CD14-positive monocyte (primary cell): Measurements from ENCODE around the gene PIEZO2. TPM values are rescaled to one million over a fixed set of nuclear protein-coding genes. Genes with fewer than 3 reads are reported as not detected.

Source experiments
- DNase-seq, 3 donors: peaks; one replicate each; pipeline ENCODE4 v3.0.0-alpha.2; 2011 to 2022
- H2AFZ ChIP-seq: 2 replicates; pipeline ENCODE4 v1.6.0; 2012; ENCODE audit warnings: mild to moderate bottlenecking, low read depth, low read length, inconsistent platforms; ENCODE audit not compliant: insufficient read depth, poor library complexity, severe bottlenecking
- H3K27ac ChIP-seq, 2 donors: 1 replicate in 1 of 2; 2 replicates in 1 of 2; pipeline ENCODE4 v1.5.1; 2012 to 2013; ENCODE audit warnings: low read length in 2 of 2, control low read depth in 1 of 2, inconsistent platforms in 1 of 2, low read depth in 1 of 2, mild to moderate bottlenecking in 1 of 2
- H3K27me3 ChIP-seq, 2 donors: one replicate each; pipeline versions ENCODE4 v1.6.0 to v1.6.1; 2011 to 2013; ENCODE audit warnings: low read length in 2 of 2; ENCODE audit not compliant: control insufficient read depth in 2 of 2, insufficient read depth in 2 of 2
- H3K36me3 ChIP-seq, 2 donors: replicated peaks in 1 of 2; 1 replicate in 1 of 2; 2 replicates in 1 of 2; pipeline versions ENCODE4 v1.5.1 to v1.6.1; 2012 to 2013; ENCODE audit warnings: low read length in 2 of 2, control low read depth in 1 of 2, inconsistent platforms in 1 of 2, mild to moderate bottlenecking in 1 of 2; ENCODE audit not compliant: insufficient read depth in 2 of 2, control insufficient read depth in 1 of 2
- H3K4me1 ChIP-seq, 2 donors: 1 replicate in 1 of 2; 2 replicates in 1 of 2; pipeline versions ENCODE4 v1.5.1 to v1.6.1; 2012 to 2013; ENCODE audit warnings: low read length in 2 of 2, control low read depth in 1 of 2, inconsistent platforms in 1 of 2, mild to moderate bottlenecking in 1 of 2, moderate library complexity in 1 of 2; ENCODE audit not compliant: insufficient read depth in 2 of 2, control insufficient read depth in 1 of 2
- H3K4me2 ChIP-seq: replicated peaks from 2 replicates; pipeline ENCODE3; 2012; ENCODE audit warnings: low read length, moderate library complexity, mild to moderate bottlenecking; ENCODE audit not compliant: poor library complexity, severe bottlenecking; ENCODE audit errors: extremely low read depth
- H3K4me3 ChIP-seq, 3 experiments: fragments of 200-600 bp in 1 of 3; sonication (generic) in 1 of 3; replicated peaks in 1 of 3; 1 replicate in 2 of 3; 2 replicates in 1 of 3; pipeline ENCODE4 v1.5.1; 2011 to 2013; ENCODE audit warnings: low read length in 3 of 3, mild to moderate bottlenecking in 3 of 3, control low read depth in 2 of 3, low read depth in 2 of 3, inconsistent platforms in 1 of 3, moderate library complexity in 1 of 3
- H3K79me2 ChIP-seq: 2 replicates; pipeline ENCODE4 v1.6.0; 2012; ENCODE audit warnings: mild to moderate bottlenecking, control low read depth, inconsistent platforms, low read length, moderate library complexity; ENCODE audit not compliant: insufficient read depth
- H3K9ac ChIP-seq: 2 replicates; pipeline ENCODE4 v1.6.0; 2017; ENCODE audit warnings: low read length, mild to moderate bottlenecking; ENCODE audit not compliant: insufficient read depth, poor library complexity, severe bottlenecking
- H3K9me3 ChIP-seq, 2 donors: replicated peaks in 1 of 2; 1 replicate in 1 of 2; 2 replicates in 1 of 2; pipeline versions ENCODE4 v1.5.1 to v1.6.1; 2012 to 2013; ENCODE audit warnings: low read length in 2 of 2, control low read depth in 1 of 2; ENCODE audit not compliant: control insufficient read depth in 1 of 2, insufficient read depth in 1 of 2
- H4K20me1 ChIP-seq: 2 replicates; pipeline ENCODE4 v1.6.0; 2012; ENCODE audit warnings: mild to moderate bottlenecking, low read length, control low read depth, moderate library complexity; ENCODE audit not compliant: insufficient read depth
- H3K27ac Mint-ChIP-seq, 7 donors: one replicate each; pipeline ENCODE4 v1.8.0; 2020; ENCODE audit warnings: mild to moderate bottlenecking in 7 of 7, mixed read lengths in 7 of 7, moderate library complexity in 6 of 7, inconsistent platforms in 2 of 7
- H3K27me3 Mint-ChIP-seq, 3 donors: one replicate each; pipeline ENCODE4 v1.8.0; 2021 to 2022; ENCODE audit warnings: low read depth in 3 of 3, mild to moderate bottlenecking in 3 of 3, mixed read lengths in 3 of 3, moderate library complexity in 3 of 3, inconsistent platforms in 1 of 3
- H3K36me3 Mint-ChIP-seq, 2 donors: one replicate each; pipeline ENCODE4 v1.8.0; 2020; ENCODE audit warnings: mixed read lengths in 2 of 2, inconsistent platforms in 1 of 2, mild to moderate bottlenecking in 1 of 2
- H3K4me1 Mint-ChIP-seq: one replicate; pipeline ENCODE4 v1.8.0; 2020; ENCODE audit warnings: mild to moderate bottlenecking, mixed read lengths
- H3K4me3 Mint-ChIP-seq, 2 donors: one replicate each; pipeline ENCODE4 v1.8.0; 2020; ENCODE audit warnings: mild to moderate bottlenecking in 2 of 2, mixed read lengths in 2 of 2, moderate library complexity in 1 of 2
- H3K9me3 Mint-ChIP-seq, 7 donors: one replicate each; pipeline ENCODE4 v1.8.0; 2020 to 2022; ENCODE audit warnings: mixed read lengths in 7 of 7, mild to moderate bottlenecking in 6 of 7, moderate library complexity in 6 of 7, inconsistent platforms in 2 of 7
- WGBS: methylation state at CpG from one replicate; pipeline ENCODE4 v1.1.5; 2013; ENCODE audit warnings: missing lambda C conversion rate; ENCODE audit not compliant: insufficient coverage; 5-methylcytosine and 5-hydroxymethylcytosine counted together
- intact Hi-C, 2 donors: fragments of 100-400 bp; cut with micrococcal nuclease; formaldehyde crosslinking; loops; one replicate each; pipeline versions ENCODE4 v1.15.0 to v1.15.1; 2023
- polyA plus RNA-seq, 3 donors: library from polyadenylated mRNA; depleted of rRNA in 1 of 3; unstranded in 2 of 3; stranded (reverse) in 1 of 3; fragments of 300-500 nt in 2 of 3; fragments of >200 nt in 1 of 3; fragmentation: Illumina TruSeq in 2 of 3; gene quantifications; 1 replicate in 2 of 3; 2 replicates in 1 of 3; pipeline ENCODE4 v1.2.3, GENCODE V29; 2012 to 2021
- TF ChIP-seq, protein P1 (sequence below): fragments of 200-600 bp; IDR thresholded peaks from one replicate; pipeline ENCODE4 v1.8.0; 2022; ENCODE audit warnings: antibody characterized with exemption, mild to moderate bottlenecking

PIEZO2 gene
- polyA plus RNA-seq, 3 donors, result not detected

DNA sequence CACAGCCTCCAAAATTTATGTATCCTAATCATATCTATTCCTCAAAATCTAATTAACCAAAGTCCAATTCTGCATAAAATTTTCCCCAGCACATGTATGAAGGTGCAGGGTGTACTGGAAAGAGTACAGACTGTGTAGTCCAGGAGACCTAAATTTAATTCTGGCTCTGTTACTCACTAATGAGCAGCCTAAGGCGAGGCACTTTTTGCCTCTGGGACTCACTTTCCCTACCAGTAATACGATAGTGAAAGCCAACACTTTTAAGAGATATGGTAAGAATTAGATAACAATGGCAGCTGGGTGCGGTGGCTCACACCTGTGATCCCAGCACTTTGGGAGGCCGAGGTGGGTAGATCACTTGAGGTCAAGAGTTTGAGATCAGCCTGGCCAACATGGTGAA, 177.7 kb downstream of the PIEZO2 start:
- intact Hi-C loops, result no loop called here
- Mint-ChIP-seq H3K9me3 (peaks cover 0 to 6% (median 0%) of the 10 kb centered on the region in 7 donors), H3K36me3 (no peaks in the 10 kb centered on the region), H3K4me1 (no peaks in the 10 kb centered on the region), H3K27me3 (peaks cover 0 to 1% (median 0%) of the 10 kb centered on the region in 3 donors), H3K4me3 (no peak overlapping the region), H3K27ac (no peak overlapping the region)
- no peaks in the 10 kb centered on the region for H3K9me3 ChIP-seq
- H3K9ac ChIP-seq, result no peak overlapping the region
- no peak overlapping the region for H2AFZ ChIP-seq
- WGBS, result no CpG with 5 or more reads among the region's 4 CpGs
- no peak overlapping the region for H3K27ac ChIP-seq
- no peaks in the 10 kb centered on the region for H3K27me3 ChIP-seq
- H3K4me2 ChIP-seq, result no peak overlapping the region
- H3K4me3 ChIP-seq, result no peak overlapping the region
- no peaks in the 10 kb centered on the region for H4K20me1 ChIP-seq
- TF ChIP-seq, protein P1, sequence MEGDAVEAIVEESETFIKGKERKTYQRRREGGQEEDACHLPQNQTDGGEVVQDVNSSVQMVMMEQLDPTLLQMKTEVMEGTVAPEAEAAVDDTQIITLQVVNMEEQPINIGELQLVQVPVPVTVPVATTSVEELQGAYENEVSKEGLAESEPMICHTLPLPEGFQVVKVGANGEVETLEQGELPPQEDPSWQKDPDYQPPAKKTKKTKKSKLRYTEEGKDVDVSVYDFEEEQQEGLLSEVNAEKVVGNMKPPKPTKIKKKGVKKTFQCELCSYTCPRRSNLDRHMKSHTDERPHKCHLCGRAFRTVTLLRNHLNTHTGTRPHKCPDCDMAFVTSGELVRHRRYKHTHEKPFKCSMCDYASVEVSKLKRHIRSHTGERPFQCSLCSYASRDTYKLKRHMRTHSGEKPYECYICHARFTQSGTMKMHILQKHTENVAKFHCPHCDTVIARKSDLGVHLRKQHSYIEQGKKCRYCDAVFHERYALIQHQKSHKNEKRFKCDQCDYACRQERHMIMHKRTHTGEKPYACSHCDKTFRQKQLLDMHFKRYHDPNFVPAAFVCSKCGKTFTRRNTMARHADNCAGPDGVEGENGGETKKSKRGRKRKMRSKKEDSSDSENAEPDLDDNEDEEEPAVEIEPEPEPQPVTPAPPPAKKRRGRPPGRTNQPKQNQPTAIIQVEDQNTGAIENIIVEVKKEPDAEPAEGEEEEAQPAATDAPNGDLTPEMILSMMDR, result no peak
- no peaks in the 10 kb centered on the region for H3K36me3 ChIP-seq
- no peaks in the 10 kb centered on the region for H3K4me1 ChIP-seq
- no peak for DNase-seq
- H3K79me2 ChIP-seq, result no peaks in the 10 kb centered on the region

DNA sequence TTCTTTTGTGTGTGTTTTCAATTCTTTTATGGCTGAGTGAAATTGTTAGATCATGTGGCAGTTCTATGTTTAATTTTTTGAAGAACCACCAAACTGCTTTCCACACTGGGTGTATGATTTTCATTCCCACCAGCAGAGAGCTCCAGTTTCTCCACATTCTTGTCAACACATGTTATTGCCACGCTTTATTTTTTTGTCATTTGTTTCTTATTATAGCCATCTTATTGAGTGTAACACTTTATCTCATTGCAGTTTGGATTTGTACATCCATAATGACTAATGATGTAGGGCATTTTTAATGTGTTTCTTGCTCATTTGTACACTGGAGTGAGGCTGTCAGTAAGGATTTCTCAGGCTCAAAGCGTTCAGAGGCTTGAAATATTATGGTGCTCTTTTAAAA, 184.2 kb downstream of the PIEZO2 start:
- H3K79me2 ChIP-seq, result no peaks in the 10 kb centered on the region

More for the DNA sequence above, 184.2 kb downstream of the PIEZO2 start:
- Mint-ChIP-seq H3K9me3 (peaks cover 0 to 5% (median 0%) of the 10 kb centered on the region in 7 donors), H3K4me3 (no peak overlapping the region), H3K27ac (no peak overlapping the region), H3K27me3 (no peaks in the 10 kb centered on the region), H3K36me3 (no peaks in the 10 kb centered on the region), H3K4me1 (no peaks in the 10 kb centered on the region)
- H3K27me3 ChIP-seq, result no peaks in the 10 kb centered on the region
- TF ChIP-seq, protein P1, result no peak
- no peak overlapping the region for H3K4me3 ChIP-seq
- DNase-seq, result no peak
- H3K4me2 ChIP-seq, result no peak overlapping the region
- H3K9me3 ChIP-seq, result no peaks in the 10 kb centered on the region
- no peaks in the 10 kb centered on the region for H4K20me1 ChIP-seq
- H2AFZ ChIP-seq, result no peak overlapping the region
- H3K27ac ChIP-seq, result no peak overlapping the region
- no CpG with 5 or more reads among the region's 2 CpGs for WGBS
- no peak overlapping the region for H3K9ac ChIP-seq
- intact Hi-C loops, result no loop called here
- no peaks in the 10 kb centered on the region for H3K36me3 ChIP-seq
- H3K4me1 ChIP-seq, result no peaks in the 10 kb centered on the region
